ENCODE measurements around the gene SLC38A7.
"Not testable (repeated sequence)": the region's sequence is repeated elsewhere in the genome, so short reads cannot be mapped to it uniquely, and the experiment has no call there.

SLC38A7 gene

GRCh38 chr16:58678716-58679115, 5.9 kb downstream of the SLC38A7 start:
- no peak for DNase-seq

- DNase-seq = no peak
Measured at GRCh38 chr16:58678269-58678668, 6.3 kb downstream of the SLC38A7 start.

GRCh38 chr16:58670946-58671583, 13.5 kb downstream of the SLC38A7 start:
- no peak for DNase-seq

GRCh38 chr16:58670177-58670576, 14.4 kb downstream of the SLC38A7 start:
- no peak for DNase-seq

- no peak for DNase-seq
Measured at GRCh38 chr16:58665200-58665599, 19.4 kb downstream of the SLC38A7 start.

GRCh38 chr16:58661199-58661830, 23.3 kb downstream of the SLC38A7 start:
- DNase-seq = peak; percentile 89

GRCh38 chr16:58659911-58660310, 24.7 kb downstream of the SLC38A7 start:
- DNase-seq = not testable (repeated sequence)

- DNase-seq = no peak
Measured at GRCh38 chr16:58658796-58659211, 25.8 kb downstream of the SLC38A7 start.

- DNase-seq = no peak
Measured at GRCh38 chr16:58656899-58657298, 27.7 kb downstream of the SLC38A7 start.

- no peak for DNase-seq
Measured at GRCh38 chr16:58655215-58655596, 29.4 kb downstream of the SLC38A7 start.

- no peak for DNase-seq
Measured at GRCh38 chr16:58654560-58655214, 29.9 kb downstream of the SLC38A7 start.

GRCh38 chr16:58652741-58653140, 31.8 kb downstream of the SLC38A7 start:
- no peak for DNase-seq

- no peak for DNase-seq
Measured at GRCh38 chr16:58651965-58652348, 32.6 kb downstream of the SLC38A7 start.

- no peak for DNase-seq
Measured at GRCh38 chr16:58649707-58650106, 34.9 kb downstream of the SLC38A7 start.

GRCh38 chr16:58647107-58647506, 37.5 kb downstream of the SLC38A7 start:
- DNase-seq = no peak

GRCh38 chr16:58644765-58645487, 39.6 kb downstream of the SLC38A7 start:
- DNase-seq = no peak

- no peak for DNase-seq
Measured at GRCh38 chr16:58644108-58644507, 40.5 kb downstream of the SLC38A7 start.

GRCh38 chr16:58640949-58641348, 43.6 kb downstream of the SLC38A7 start:
- no peak for DNase-seq

GRCh38 chr16:58639836-58640235, 44.7 kb downstream of the SLC38A7 start:
- no peak for DNase-seq

GRCh38 chr16:58639230-58639629, 45.3 kb downstream of the SLC38A7 start:
- DNase-seq = no peak

GRCh38 chr16:58638148-58639036, 46.2 kb downstream of the SLC38A7 start:
- peak; percentile 78 for DNase-seq

- DNase-seq = not testable (repeated sequence)
Measured at GRCh38 chr16:58637021-58637420, 47.5 kb downstream of the SLC38A7 start.

Data from fibroblast of skin of back (primary cell).